HG03469 (cell line): Measurements from ENCODE around the gene MRPS18A.
A peak's percentile ranks its signal among the peaks of the same experiment; 100 is the strongest.
"Not testable (repeated sequence)": the region's sequence is repeated elsewhere in the genome, so short reads cannot be mapped to it uniquely, and the experiment has no call there.

ENCODE experiments used
- ATAC-seq: cut with Tn5 transposase; IDR thresholded peaks from one replicate; pipeline ENCODE4 v1.9.1; 2021; ENCODE audit warnings: mild to moderate bottlenecking, moderate library complexity, moderate number of reproducible peaks; ENCODE audit not compliant: unreplicated experiment

Gene MRPS18A

DNA sequence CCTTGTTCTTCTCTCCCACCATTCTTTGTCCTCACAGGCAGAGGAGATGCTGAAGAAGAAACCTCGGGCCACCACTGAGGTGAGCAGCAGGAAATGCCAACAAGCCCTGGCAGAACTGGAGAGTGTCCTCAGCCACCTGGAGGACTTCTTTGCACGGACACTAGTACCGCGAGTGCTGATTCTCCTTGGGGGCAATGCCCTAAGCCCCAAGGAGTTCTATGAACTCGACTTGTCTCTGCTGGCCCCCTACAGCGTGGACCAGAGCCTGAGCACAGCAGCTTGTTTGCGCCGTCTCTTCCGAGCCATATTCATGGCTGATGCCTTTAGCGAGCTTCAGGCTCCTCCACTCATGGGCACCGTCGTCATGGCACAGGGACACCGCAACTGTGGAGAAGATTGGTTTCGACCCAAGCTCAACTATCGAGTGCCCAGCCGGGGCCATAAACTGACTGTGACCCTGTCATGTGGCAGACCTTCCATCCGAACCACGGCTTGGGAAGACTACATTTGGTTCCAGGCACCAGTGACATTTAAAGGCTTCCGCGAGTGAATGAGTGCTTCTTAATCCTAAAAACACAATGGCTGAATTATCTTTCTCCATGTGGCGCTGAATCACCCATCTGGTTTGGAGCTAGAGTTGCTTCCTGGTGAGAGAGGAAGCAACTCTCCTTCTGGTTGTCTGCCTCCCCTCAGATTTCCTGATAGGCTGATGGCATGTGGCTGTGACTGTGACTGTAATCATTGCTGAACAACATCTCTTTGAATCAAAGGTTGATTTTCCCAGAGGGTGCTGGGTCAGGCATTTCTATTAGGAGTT lies 47.4 kb downstream of the MRPS18A start:
- ATAC-seq = no peak

DNA sequence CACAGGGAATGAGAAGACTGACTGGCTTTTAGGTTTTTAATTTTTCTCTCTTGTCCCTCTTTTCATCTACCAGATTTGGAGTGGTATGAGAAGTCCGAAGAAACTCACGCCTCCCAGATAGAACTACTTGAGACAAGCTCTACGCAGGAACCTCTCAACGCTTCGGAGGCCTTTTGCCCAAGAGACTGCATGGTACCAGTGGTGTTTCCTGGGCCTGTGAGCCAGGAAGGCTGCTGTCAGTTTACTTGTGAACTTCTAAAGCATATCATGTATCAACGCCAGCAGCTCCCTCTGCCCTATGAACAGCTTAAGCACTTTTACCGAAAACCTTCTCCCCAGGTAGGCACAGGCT lies 51.3 kb downstream of the MRPS18A start:
- ATAC-seq = no peak

DNA sequence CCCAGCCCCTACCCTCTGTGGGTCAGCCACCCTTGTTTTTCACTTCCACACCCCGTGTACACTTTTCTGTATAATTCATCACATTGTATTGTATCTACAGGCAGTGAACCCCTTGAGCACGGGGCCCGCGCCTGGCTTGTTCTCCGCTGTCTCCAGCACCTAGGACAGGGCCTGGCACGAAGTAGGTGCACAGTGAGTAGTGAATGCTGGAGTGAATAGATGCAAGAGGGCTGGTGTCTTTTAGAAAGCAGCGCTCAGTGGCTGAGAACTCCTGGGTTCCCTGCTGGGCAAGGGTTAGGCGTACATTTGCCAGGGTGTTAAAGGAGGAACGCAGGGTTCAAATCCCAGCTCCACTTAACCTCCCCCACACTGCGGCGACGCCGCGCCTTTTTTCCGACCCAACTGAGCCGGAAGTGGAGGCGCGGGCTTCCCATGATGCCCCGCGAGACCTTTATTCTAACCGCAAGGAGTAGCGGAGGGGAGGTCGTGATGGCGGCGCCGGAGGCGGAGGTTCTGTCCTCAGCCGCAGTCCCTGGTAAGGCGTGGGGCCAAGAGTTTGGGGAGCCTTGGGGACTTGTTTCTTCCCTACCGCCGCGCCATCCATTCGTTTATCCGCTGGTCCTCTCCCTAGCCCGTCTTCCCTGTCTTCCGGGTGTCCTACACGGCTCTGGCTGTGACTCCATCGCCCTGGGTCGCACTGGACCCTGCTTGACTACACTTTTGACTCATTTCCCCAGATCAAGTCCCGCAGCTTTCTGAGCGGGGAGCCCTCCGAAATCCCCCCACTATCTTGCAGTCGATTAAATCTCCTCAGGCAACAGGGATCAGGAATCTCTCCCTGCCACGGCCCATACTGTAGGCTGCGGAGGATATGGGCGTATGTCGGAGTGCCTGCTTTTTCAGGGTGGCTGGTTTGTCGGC lies 51.9 kb downstream of the MRPS18A start, which contains the start of gene MAD2L1BP:
Gene MAD2L1BP (plus strand): TSS at position 454 of the 921 bp plus-strand sequence. CDS start 36 bp downstream, at position 490.
- peak; percentile 51 for ATAC-seq

DNA sequence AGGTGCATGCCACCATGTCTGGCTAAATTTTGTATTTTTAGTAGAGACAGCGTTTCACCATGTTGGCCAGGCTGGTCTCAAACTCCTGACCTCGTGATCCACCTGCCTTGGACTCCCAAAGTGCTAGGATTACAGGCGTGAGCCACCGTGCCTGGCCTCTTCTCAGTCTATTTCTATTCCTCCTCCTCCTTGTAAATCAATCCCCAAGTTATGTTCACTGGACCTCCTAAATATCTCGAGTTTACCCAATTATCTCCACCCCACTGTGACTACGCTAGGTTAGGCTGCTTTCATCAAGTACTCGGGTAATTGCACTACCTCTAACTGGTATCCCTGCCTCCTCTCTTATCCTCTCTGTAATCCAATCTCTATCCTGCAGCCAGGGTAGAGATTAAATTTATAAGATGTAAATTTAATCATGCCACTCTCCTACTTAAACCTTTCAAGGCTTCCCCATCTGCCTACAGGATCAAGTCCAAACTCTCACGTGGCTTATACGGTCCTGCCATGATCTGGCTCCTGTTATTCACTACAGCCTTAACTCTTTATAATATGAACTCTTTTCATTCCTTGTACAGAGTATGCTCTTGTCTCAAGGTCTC lies 52.8 kb downstream of the MRPS18A start:
- ATAC-seq = no peak

DNA sequence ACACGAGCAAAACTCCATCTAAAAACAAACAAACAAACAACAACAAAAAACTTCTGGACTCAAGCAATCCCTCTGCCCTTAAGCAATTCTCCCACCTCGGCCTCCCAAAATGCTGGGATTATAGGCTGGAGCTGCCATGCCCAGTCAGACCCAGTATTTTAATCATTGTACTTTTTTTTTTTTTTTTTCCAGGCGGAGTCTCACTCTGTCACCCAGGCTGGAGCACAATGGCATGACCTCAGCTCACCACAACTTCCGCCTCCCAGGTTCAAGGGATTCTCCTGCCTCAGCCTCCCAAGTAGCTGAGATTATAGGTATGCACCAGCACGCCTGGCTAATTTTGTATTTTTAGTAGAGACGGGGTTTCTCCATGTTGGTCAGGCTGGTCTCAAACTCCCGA lies 54.6 kb downstream of the MRPS18A start:
- not testable (repeated sequence) for ATAC-seq

DNA sequence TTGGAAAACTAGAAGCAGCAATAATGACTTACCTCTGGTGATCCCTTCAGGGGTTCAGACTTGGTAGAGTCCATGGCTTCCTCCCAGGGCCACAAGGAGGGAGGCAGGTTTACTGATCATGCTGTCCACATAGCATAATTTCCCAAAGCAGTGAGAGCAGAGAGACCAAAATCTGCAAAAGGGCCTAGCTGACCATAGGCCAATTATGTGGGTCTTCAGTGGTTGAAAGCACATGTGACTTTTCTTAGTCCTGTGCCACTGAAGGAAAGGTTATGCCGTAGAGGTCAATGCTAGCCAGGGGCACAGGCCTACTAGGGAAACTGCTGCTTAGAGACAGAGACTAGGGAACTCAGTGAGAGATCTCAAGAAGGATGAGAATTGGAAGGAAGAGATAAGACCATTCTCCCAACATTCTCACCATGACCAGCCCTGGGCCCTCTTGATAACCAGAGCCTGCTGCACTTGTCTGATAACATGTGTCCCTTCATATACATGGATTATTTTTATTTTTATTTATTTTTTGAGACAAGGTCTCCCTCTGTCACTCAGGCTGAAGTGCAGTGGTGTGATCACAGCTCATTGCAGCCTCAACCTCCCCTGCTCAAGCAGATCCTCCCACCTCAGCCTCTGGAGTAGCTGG lies 56.5 kb downstream of the MRPS18A start:
- no peak for ATAC-seq

DNA sequence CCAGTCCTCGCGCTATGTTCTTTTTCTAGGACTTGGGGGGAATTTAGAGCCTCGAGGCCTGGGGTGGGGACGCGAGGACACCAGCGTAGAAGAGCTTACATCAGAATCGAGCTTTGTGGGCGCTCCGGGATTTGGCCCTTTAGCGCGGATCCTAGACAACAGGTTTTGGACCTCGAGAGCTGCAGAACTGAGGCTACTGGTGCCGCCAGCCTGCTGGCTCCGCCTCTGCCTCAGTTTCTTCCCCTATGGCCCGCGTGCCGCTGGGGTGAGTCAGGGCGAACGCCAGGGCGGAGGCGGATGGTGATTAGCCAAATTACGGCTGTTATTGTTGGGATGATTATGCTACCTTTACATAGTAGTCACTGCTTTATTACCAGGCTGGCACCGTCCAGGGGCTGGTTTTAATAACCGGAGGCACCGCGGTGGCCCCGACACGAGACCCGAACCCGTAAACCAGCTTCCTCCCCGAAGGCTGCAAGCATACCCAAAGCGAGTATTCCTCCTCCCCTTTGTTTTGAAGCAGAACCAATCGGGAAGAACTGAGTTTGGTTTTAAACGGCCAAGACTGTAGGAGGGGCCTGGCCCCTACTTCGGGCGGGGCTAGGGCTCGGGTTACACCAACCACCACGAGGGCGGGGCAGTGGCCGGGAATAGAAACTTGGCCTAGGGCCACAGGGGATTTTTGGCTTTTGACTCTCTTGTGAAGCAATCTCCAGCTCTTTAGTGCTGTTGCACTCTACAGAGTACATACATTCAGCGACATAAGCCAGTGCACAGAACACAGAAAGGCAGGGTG lies 57.9 kb downstream of the MRPS18A start:
- peak; percentile 41 for ATAC-seq

DNA sequence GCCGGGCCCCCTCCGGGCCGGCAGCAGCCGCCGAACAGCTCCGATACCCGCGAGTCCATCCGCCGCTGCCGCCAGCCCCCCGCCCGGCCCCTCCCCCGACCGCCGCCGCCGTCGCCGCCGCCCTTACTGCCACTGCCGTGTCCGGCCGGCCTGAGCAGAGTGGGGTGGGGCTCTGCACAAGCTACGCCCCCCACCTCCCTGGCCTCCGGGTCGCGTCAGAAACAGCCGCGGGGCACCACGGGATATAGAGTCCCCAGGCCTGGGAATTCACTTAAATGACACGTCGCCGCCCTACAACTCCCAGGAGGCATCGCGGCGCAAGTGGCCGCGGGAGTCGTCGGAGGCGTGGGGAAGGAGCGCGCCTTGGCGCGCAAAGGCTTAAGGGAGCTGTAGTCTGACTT lies 58.5 kb downstream of the MRPS18A start, which contains the start of gene GTPBP2:
Gene GTPBP2 (minus strand): TSS at position 161 of the 401 bp plus-strand sequence. CDS start 102 bp downstream, at position 59.
- ATAC-seq = peak; percentile 70

DNA sequence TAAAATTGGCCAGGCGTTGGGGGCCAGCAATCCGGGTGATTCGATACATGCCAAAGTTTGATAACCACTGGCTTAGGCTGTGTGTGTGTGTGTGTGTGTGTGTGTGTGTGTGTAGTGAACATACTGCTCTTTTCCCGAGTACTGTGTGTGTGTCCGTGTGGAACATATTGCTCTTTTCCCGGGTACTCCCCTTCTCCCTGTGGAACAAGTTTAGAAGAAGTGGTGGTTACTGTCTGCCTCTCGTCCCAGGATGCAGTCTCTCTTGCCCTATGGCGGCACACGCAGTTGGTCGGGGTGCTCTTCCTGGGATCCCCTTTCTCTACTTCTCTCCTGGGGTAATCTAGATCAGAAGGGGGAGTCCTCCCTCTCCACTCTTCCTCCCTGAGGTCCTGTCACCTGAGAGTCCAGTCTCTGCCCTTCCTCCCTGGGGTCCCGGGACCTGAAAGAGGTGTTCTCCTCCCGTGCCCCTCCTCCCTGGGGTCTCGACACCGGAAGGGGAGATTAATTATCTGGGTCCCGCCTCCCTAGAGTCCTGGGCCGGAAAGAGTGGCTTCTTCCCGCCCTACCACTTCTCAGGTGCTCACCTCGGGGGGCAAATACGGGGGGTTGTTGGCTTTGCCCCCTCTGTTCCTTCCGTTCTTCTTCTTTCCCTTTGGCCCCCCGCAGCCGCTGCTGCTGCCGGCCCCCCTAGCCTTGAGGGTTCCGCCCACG lies 59.0 kb downstream of the MRPS18A start:
- no peak for ATAC-seq

DNA sequence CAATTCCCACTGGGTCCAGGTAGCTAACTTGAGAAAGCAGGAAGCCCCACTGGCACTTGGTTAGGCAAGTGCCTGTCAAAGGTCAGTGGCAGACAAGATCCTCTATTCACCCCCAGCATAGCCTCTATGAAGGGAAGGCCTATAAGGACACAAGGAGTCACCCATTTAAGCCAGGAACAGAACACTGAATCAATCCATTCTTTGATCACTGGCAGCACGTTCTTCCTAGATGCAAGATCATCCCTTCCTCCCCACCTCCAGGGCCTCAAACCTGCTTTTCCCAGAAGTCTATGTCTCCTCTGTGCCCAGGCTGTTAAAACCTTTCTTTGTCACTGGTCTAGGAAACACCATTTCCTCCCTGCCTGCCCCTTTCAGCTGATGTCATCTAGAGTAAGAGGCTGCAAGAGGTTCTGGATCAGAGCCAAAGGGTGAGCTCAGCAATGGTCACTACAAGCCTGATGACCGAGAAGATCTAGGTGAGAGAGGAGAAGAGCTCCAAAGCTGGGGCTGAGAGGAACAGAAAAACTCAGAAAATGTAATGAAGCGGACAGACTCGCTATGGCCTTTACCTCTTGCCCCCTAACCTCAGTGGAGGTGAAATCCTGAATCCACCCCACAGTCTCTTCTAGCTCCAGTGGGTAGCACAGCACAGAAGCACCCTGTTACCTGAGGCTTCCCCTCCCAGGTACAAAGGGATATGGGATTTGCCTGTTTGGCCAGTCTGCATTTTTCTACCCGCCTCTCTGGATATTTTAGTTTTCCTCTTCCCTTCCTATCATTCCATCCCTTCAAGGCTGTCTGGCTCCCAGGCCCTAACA lies 60.4 kb downstream of the MRPS18A start:
- ATAC-seq = no peak

DNA sequence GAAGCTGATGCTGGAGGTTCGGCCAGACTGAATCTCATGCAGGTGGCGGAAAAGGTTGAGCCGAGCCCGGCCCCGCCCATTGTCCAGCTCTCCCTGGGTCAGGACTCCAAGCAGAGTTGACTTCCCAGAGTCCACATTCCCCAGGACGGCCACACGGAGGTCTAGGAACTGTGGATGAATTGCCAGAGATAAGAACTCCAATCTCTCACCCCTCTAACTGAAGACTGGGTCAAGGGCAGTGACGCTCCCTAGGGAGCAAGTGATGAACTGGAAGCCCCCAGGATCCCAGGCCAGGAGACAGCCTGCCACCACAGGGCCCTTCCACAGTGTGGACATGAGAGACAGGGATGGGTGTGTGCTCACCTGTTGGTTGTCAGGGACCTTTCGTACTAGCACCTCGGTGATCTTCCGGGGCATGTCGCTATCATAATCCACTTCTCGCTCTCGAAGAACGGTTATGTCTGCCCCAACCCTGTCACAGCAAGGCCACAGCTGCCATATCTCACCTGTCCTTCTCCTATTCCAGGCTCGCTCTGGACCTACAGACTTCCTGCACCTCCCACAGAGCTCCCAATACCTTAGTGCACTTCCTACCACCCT lies 62.1 kb downstream of the MRPS18A start:
- no peak for ATAC-seq

DNA sequence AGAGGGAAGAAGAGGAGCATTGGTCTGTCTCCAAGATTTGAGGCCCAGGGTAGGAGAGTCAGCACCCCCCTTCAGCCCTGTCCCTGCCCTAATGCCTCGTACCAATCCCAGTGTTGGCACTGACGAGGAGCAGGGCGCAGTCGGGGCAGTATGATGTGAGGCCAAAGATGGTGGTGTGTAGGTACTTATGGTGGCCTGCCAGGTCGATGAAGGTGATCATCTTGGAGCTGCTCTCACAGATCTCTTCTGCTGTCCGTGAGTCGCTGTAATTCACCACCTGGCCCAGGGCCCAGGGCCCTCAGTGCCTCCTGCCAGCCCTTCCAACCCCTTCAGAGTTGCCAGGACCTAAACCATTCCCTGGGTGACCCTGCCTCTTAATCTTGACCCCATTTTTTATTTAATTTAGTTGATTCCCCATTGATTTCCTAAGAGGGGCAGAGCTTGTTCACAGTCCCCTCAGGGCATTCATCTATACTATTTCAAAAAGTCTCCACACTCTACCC lies 62.8 kb downstream of the MRPS18A start:
- no peak for ATAC-seq

DNA sequence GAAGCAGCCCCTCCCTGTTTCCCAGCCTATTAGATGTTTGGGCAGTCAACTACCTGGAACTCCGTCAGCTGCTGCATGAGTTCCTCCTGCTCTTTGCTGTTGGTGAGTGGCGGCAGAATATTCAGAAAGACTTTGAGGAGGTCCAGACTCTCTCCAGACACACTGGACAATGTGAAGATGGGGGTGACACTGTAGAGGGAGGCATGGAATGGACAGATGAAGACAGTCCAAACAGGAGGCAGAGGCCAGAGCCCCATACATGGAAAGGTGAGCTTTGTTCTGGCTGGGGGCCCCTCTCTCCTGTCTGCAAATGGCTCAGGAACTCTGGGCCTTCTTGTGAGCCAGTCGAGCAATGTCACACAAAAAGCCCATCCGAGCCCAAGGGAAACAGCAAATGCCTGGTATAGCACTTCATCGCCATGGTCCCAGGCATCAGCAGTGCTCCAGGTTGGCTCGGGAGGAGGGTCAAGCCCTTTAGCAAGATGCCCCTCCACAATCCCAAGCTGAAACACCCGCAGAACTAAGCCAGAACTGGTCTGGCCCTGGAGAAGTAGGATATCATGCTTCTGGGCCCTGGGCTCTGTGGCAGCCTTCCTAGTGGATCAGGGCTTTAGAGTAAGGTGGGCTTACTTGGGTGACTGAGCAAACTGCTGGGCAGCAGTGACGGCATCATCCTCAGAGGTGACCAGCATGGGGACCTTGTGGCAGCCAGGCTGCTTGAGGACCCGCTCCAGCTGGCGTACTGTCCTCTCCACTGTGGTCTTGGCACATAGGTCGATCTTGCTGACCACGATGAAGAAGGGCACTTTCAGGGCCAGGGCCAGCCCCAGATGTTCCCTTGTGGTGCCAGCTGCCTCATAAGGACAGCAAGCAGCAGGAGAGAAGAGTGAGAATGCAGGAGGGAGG lies 63.5 kb downstream of the MRPS18A start:
- ATAC-seq = no peak

DNA sequence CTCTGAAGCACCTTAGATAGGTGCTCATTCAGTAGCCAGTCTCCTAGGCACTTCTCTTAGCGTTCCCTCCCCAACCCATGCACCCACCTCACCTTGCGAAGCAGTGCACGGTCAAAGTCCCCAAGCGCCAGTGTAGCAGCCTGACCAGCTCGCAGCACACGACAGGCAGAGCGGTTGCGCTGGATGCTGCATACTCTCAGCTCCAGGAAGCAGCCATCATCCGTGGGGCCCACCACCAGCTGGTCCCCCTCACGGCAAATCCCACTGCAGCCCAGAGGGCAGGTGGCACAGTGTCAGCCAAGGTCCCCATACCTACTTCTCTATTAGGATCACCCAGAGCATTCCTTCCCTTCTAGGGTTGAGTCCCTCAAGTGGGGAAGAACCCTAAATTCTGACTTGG lies 65.0 kb downstream of the MRPS18A start:
- no peak for ATAC-seq

DNA sequence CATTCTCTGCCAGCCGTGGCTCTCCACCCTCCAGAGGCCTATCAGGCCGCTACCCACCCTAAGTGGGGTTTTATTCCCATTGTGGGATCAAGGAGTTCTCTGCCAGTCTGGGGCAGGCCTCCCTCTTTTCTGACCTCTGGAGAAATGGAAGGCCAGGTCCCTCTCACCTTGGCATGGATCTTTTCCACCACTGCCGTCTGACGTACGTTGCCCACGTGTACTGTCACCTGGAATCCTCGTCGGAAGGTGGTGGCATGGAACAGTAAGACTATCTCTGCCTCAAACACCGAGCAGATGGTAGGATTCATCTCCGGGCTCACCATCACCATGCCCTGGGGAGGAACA lies 65.8 kb downstream of the MRPS18A start:
- no peak for ATAC-seq
